HepG2 (cell line): ENCODE measurements around the gene MYO1G.

ENCODE experiments used
- ATF2 ChIP-seq: sonication (generic); formaldehyde crosslinking; IDR thresholded peaks from 2 replicates; pipeline ENCODE4 v1.4.0; 2020; ENCODE audit warnings: missing genetic modification reagents
- CEBPB ChIP-seq: IDR thresholded peaks from 2 replicates; pipeline ENCODE4 v1.6.1; 2011; ENCODE audit warnings: low read depth, low read length, improper control_type of control experiment, borderline replicate concordance
- CTCF ChIP-seq: sonication (generic); formaldehyde crosslinking; IDR thresholded peaks from 2 replicates; pipeline ENCODE4 v1.5.0; 2020; ENCODE audit warnings: mild to moderate bottlenecking, missing genetic modification reagents, moderate library complexity
- FOXJ3 ChIP-seq: sonication (generic); formaldehyde crosslinking; IDR thresholded peaks from 2 replicates; pipeline ENCODE4 v1.4.0; 2020; ENCODE audit warnings: missing genetic modification reagents, mild to moderate bottlenecking, borderline replicate concordance
- HOXA3 ChIP-seq: sonication (generic); formaldehyde crosslinking; IDR thresholded peaks from 2 replicates; pipeline ENCODE4 v1.5.0; 2020; ENCODE audit warnings: missing genetic modification reagents
- KDM5B ChIP-seq: sonication (generic); formaldehyde crosslinking; IDR thresholded peaks from 2 replicates; pipeline ENCODE4 v1.4.0; 2020; ENCODE audit warnings: missing genetic modification reagents, mild to moderate bottlenecking, borderline replicate concordance
- POLR2AphosphoS5 ChIP-seq: IDR thresholded peaks from 2 replicates; pipeline ENCODE4 v1.6.1; 2012; ENCODE audit warnings: low read depth, low read length
- TBP ChIP-seq: sonication (generic); formaldehyde crosslinking; IDR thresholded peaks from 2 replicates; pipeline ENCODE4 v1.5.0; 2020; ENCODE audit warnings: missing genetic modification reagents
- TCF7 ChIP-seq: sonication (generic); IDR thresholded peaks from 2 replicates; pipeline ENCODE4 v1.6.1; 2016; ENCODE audit warnings: antibody characterized with exemption, low read depth
- ZBTB49 ChIP-seq: sonication (generic); formaldehyde crosslinking; IDR thresholded peaks from 2 replicates; pipeline ENCODE4 v1.4.0; 2020; ENCODE audit warnings: missing genetic modification reagents, borderline replicate concordance
- ZFP36L2 ChIP-seq: sonication (generic); formaldehyde crosslinking; IDR thresholded peaks from 2 replicates; pipeline ENCODE4 v1.4.0; 2020; ENCODE audit warnings: missing genetic modification reagents
- ZNF383 ChIP-seq: sonication (generic); formaldehyde crosslinking; IDR thresholded peaks from 2 replicates; pipeline ENCODE4 v1.4.0; 2020; ENCODE audit warnings: missing genetic modification reagents, mild to moderate bottlenecking, borderline replicate concordance
- ZNF704 ChIP-seq: sonication (generic); formaldehyde crosslinking; IDR thresholded peaks from 2 replicates; pipeline ENCODE4 v1.8.1; 2023; ENCODE audit warnings: mild to moderate bottlenecking, inconsistent platforms, moderate library complexity, missing genetic modification reagents, borderline replicate concordance
- ZNF792 ChIP-seq: IDR thresholded peaks from 2 replicates; pipeline ENCODE4 v1.6.1; 2016

- TF ChIP-seq ZFP36L2 (CRISPR knock-in tag) (no peak), TCF7 (no peak), CTCF (CRISPR knock-in tag) (no peak), CEBPB (no peak), KDM5B (CRISPR knock-in tag) (no peak), ZNF704 (CRISPR knock-in tag) (no peak), POLR2AphosphoS5 (no peak), HOXA3 (no peak), ZNF792 (no peak), TBP (CRISPR knock-in tag) (no peak), ZNF383 (no peak), ZBTB49 (CRISPR knock-in tag) (no peak), FOXJ3 (CRISPR knock-in tag) (no peak), ATF2 (CRISPR knock-in tag) (no peak)
Observed at GRCh38 chr7:44914992-44915607, 63.7 kb downstream of the MYO1G start.
